Measurements from ENCODE around the gene ZNF385A. TPM values are rescaled to one million over a fixed set of nuclear protein-coding genes. Genes with fewer than 3 reads are reported as not detected.
A peak's percentile ranks its signal among the peaks of the same experiment; 100 is the strongest.

Gene ZNF385A
- total and polyA plus RNA-seq, 4 donors: 2.5 to 4.0 (median 2.8) TPM

GRCh38 chr12:54421175-54421878 lies 36.8 kb upstream of the ZNF385A start (continued):
- TF ChIP-seq HNF4G (IDR thresholded peaks at IDR 0.05) (no peak), SP1 (IDR thresholded peaks at IDR 0.05) (no peak), EGR1 (IDR thresholded peaks at IDR 0.05; ENCODE audit: low read depth in 2 of 2) (no peak), RAD21 (IDR thresholded peaks at IDR 0.05) (no peak)

- Histone ChIP-seq H3K9ac (ENCODE audit: low read depth in 1 of 2, low read length in 2 of 2) (no peak overlapping the region), H3K4me1 (ENCODE audit: control insufficient read depth in 4 of 4, insufficient read depth in 4 of 4, low read length in 3 of 4) (peaks cover 5 to 26% (median 22%) of the 10 kb centered on the region in 4 donors), H3K9me3 (ENCODE audit: control insufficient read depth in 4 of 4, low read length in 3 of 4) (no peaks in the 10 kb centered on the region), H3K36me3 (ENCODE audit: control insufficient read depth in 4 of 4, insufficient read depth in 3 of 4, low read depth in 1 of 4, low read length in 3 of 4) (no peaks in the 10 kb centered on the region), H3K27ac (ENCODE audit: low read depth in 1 of 2, low read length in 2 of 2) (no peak overlapping the region), H3K4me3 (ENCODE audit: low read depth in 1 of 3, low read length in 3 of 3) (no peak overlapping the region), H3K27me3 (ENCODE audit: control insufficient read depth in 4 of 4, insufficient read depth in 4 of 4, low read length in 3 of 4) (no peaks in the 10 kb centered on the region)
- TF ChIP-seq NR2F2 (IDR thresholded peaks at IDR 0.05): no peak
- no peak for TF ChIP-seq TAF1 (conservative IDR thresholded peaks at IDR 0.05)
- TF ChIP-seq ZBTB33 (IDR thresholded peaks at IDR 0.05): no peak
- no peak for TF ChIP-seq SP1 (IDR thresholded peaks at IDR 0.05)
- WGBS: 77% methylated on average over 2 of the region's 2 CpGs
- no peak for DNase-seq (ENCODE audit: low spot score)
Measured at GRCh38 chr12:54420766-54421144, 36.2 kb upstream of the ZNF385A start.

- no peaks in the 10 kb centered on the region for H3K27me3 ChIP-seq (ENCODE audit: control insufficient read depth in 4 of 4, insufficient read depth in 4 of 4, low read length in 3 of 4)
- peak; percentile 16 to 34 for TF ChIP-seq RXRA (IDR thresholded peaks at IDR 0.05)
- no peak for TF ChIP-seq HNF4G (IDR thresholded peaks at IDR 0.05)
- no peak for TF ChIP-seq ZBTB33 (IDR thresholded peaks at IDR 0.05)
- no peak for TF ChIP-seq SP1 (IDR thresholded peaks at IDR 0.05)
- no peak for TF ChIP-seq FOXA2 (IDR thresholded peaks at IDR 0.05)
- no peak for TF ChIP-seq ATF3 (IDR thresholded peaks at IDR 0.05)
- peak; percentile 61 for TF ChIP-seq REST (IDR thresholded peaks at IDR 0.05)
- no peak for TF ChIP-seq HNF4A (conservative IDR thresholded peaks at IDR 0.05)
- no peak for TF ChIP-seq FOXA1 (IDR thresholded peaks at IDR 0.05)
- peak; percentile 58 to 71 for TF ChIP-seq JUND (IDR thresholded peaks at IDR 0.05)
- no peak for TF ChIP-seq EGR1 (IDR thresholded peaks at IDR 0.05; ENCODE audit: low read depth in 2 of 2)
- no peak for TF ChIP-seq GABPA (IDR thresholded peaks at IDR 0.05 in 1 of 2, conservative IDR thresholded peaks at IDR 0.05 in 1 of 2)
- no peak for TF ChIP-seq MAX (IDR thresholded peaks at IDR 0.05)
- TF ChIP-seq RAD21 (IDR thresholded peaks at IDR 0.05): peak in 1 of 2 donors; percentile 11
- no peak for TF ChIP-seq TAF1 (conservative IDR thresholded peaks at IDR 0.05)
- TF ChIP-seq NR2F2 (IDR thresholded peaks at IDR 0.05): no peak
- TF ChIP-seq YY1 (IDR thresholded peaks at IDR 0.05): peak; percentile 37
- TF ChIP-seq CTCF (IDR thresholded peaks at IDR 0.05; ENCODE audit: low read depth, low read length, missing input control): no peak
- peak within 1 kb of the TSS; percentile 79 to 82 for H3K9ac ChIP-seq (ENCODE audit: low read depth in 1 of 2, low read length in 2 of 2)
- H3K9me3 ChIP-seq (ENCODE audit: control insufficient read depth in 4 of 4, low read length in 3 of 4): no peaks in the 10 kb centered on the region
- H3K4me3 ChIP-seq (ENCODE audit: low read depth in 1 of 3, low read length in 3 of 3): peak within 1 kb of the TSS; percentile 80 to 93 (median 91)
- H3K27ac ChIP-seq (ENCODE audit: low read depth in 1 of 2, low read length in 2 of 2): peak within 1 kb of the TSS; percentile 82 to 85
- no peak for DNase-seq (ENCODE audit: low spot score)
- WGBS: 3% methylated on average over 46 of the region's 46 CpGs
- H3K4me1 ChIP-seq (ENCODE audit: control insufficient read depth in 4 of 4, insufficient read depth in 4 of 4, low read length in 3 of 4): peaks cover 6 to 41% (median 32%) of the 10 kb centered on the region in 4 donors
- H3K36me3 ChIP-seq (ENCODE audit: control insufficient read depth in 4 of 4, insufficient read depth in 3 of 4, low read depth in 1 of 4, low read length in 3 of 4): no peaks in the 10 kb centered on the region
Measured at GRCh38 chr12:54419088-54419887, 34.8 kb upstream of the ZNF385A start, which contains the start of gene ITGA5. Gene ITGA5 (minus strand): TSS chr12:54419266. CDS start chr12:54419198, 68 bp downstream.
